Activated T-helper 2 cell treated with anti-CD3 and anti-CD28 coated beads, Interferon-gamma antibody, Interleukin-2, Interleukin-4, amounts not matched to agents 10 μg/mL and 5 μg/mL and 100 μg/mL, durations not matched to agents 14 hours and 24 hours and 36 hours (primary cell): ENCODE results near the gene ZFAND3. TPM values are rescaled to one million over a fixed set of nuclear protein-coding genes. Genes with fewer than 3 reads are reported as not detected.
"Not testable (repeated sequence)": the region's sequence is repeated elsewhere in the genome, so short reads cannot be mapped to it uniquely, and the experiment has no call there.

ENCODE experiments used
- DNase-seq: peaks from one replicate; pipeline ENCODE4 v3.0.0; 2021; ENCODE audit warnings: low spot score
- H3K27ac Mint-ChIP-seq: one replicate; pipeline ENCODE4 v1.8.0; 2021; ENCODE audit warnings: mixed read lengths
- H3K27me3 Mint-ChIP-seq: one replicate; pipeline ENCODE4 v1.8.0; 2021; ENCODE audit warnings: low read depth, mixed read lengths
- H3K36me3 Mint-ChIP-seq: one replicate; pipeline ENCODE4 v1.8.0; 2021; ENCODE audit warnings: low read depth, mixed read lengths
- H3K4me1 Mint-ChIP-seq: one replicate; pipeline ENCODE4 v1.8.0; 2021; ENCODE audit warnings: low read depth, mixed read lengths
- H3K4me3 Mint-ChIP-seq: one replicate; pipeline ENCODE4 v1.8.0; 2021; ENCODE audit warnings: low read depth, mild to moderate bottlenecking, moderate library complexity, mixed read lengths
- H3K9me3 Mint-ChIP-seq: one replicate; pipeline ENCODE4 v1.8.0; 2021; ENCODE audit warnings: mixed read lengths
- intact Hi-C: fragments of 100-400 bp; cut with micrococcal nuclease; formaldehyde crosslinking; loops from one replicate; pipeline ENCODE4 v1.15.1; 2023
- total RNA-seq: library from RNA; stranded (reverse); gene quantifications from 2 replicates; pipeline ENCODE4 v1.2.3, GENCODE V29; 2022

Gene ZFAND3
- total RNA-seq, 1 donor from 2014 or later, result 30.8 TPM

GRCh38 chr6:37866590-37867507 is 47.3 kb downstream of the ZFAND3 start:
- no peaks in the 10 kb centered on the region for H3K27me3 Mint-ChIP-seq
- no peak for DNase-seq
- intact Hi-C loops, result loop anchor here (1.0 to 2.0 kb wide), 4 partner anchors 9 to 120 kb away; partner anchors contain the start of gene ZFAND3
- H3K4me3 Mint-ChIP-seq, result no peak overlapping the region
- peaks cover 12% of the 10 kb centered on the region for H3K9me3 Mint-ChIP-seq
- H3K36me3 Mint-ChIP-seq, result peaks cover 20% of the 10 kb centered on the region
- peak overlapping the region; percentile 26 for H3K27ac Mint-ChIP-seq
- H3K4me1 Mint-ChIP-seq, result peaks cover 39% of the 10 kb centered on the region

GRCh38 chr6:37867756-37868446 is 48.4 kb downstream of the ZFAND3 start:
- H3K4me3 Mint-ChIP-seq, result no peak overlapping the region
- peaks cover 28% of the 10 kb centered on the region for H3K36me3 Mint-ChIP-seq
- peaks cover 20% of the 10 kb centered on the region for H3K9me3 Mint-ChIP-seq
- H3K27me3 Mint-ChIP-seq, result no peaks in the 10 kb centered on the region
- intact Hi-C loops, result loop anchor here (2.0 kb wide), 3 partner anchors 49 to 119 kb away; partner anchors contain the start of gene ZFAND3
- peak overlapping the region; percentile 74 for H3K27ac Mint-ChIP-seq
- peaks cover 45% of the 10 kb centered on the region for H3K4me1 Mint-ChIP-seq
- no peak for DNase-seq

- no peak overlapping the region for H3K4me3 Mint-ChIP-seq
- H3K9me3 Mint-ChIP-seq, result peaks cover 20% of the 10 kb centered on the region
- H3K4me1 Mint-ChIP-seq, result peaks cover 44% of the 10 kb centered on the region
- no peak for DNase-seq
- intact Hi-C loops, result no loop called here
- H3K27ac Mint-ChIP-seq, result peak overlapping the region; percentile 74
- peaks cover 31% of the 10 kb centered on the region for H3K36me3 Mint-ChIP-seq
- no peaks in the 10 kb centered on the region for H3K27me3 Mint-ChIP-seq
Measured at GRCh38 chr6:37868447-37868825, 48.9 kb downstream of the ZFAND3 start.

- intact Hi-C loops, result no loop called here
- Mint-ChIP-seq H3K9me3 (peaks cover 20% of the 10 kb centered on the region), H3K27ac (no peak overlapping the region), H3K36me3 (peaks cover 34% of the 10 kb centered on the region), H3K4me3 (no peak overlapping the region), H3K4me1 (peaks cover 31% of the 10 kb centered on the region), H3K27me3 (no peaks in the 10 kb centered on the region)
- DNase-seq, result no peak
Measured at GRCh38 chr6:37871616-37872372, 52.3 kb downstream of the ZFAND3 start.

GRCh38 chr6:37872373-37872745 is 52.8 kb downstream of the ZFAND3 start:
- intact Hi-C loops, result no loop called here
- Mint-ChIP-seq H3K36me3 (peaks cover 34% of the 10 kb centered on the region), H3K9me3 (peaks cover 20% of the 10 kb centered on the region), H3K27me3 (no peaks in the 10 kb centered on the region), H3K27ac (no peak overlapping the region), H3K4me3 (no peak overlapping the region), H3K4me1 (peaks cover 29% of the 10 kb centered on the region)
- DNase-seq, result no peak

- Mint-ChIP-seq H3K9me3 (peaks cover 20% of the 10 kb centered on the region), H3K27ac (no peak overlapping the region), H3K4me1 (peaks cover 19% of the 10 kb centered on the region), H3K4me3 (no peak overlapping the region), H3K27me3 (no peaks in the 10 kb centered on the region), H3K36me3 (peaks cover 32% of the 10 kb centered on the region)
- intact Hi-C loops, result no loop called here
- DNase-seq, result no peak
Measured at GRCh38 chr6:37874726-37875125, 55.2 kb downstream of the ZFAND3 start.

- Mint-ChIP-seq H3K4me1 (peaks cover 21% of the 10 kb centered on the region), H3K27ac (no peak overlapping the region), H3K9me3 (peaks cover 19% of the 10 kb centered on the region), H3K27me3 (no peaks in the 10 kb centered on the region), H3K4me3 (no peak overlapping the region), H3K36me3 (peaks cover 29% of the 10 kb centered on the region)
- intact Hi-C loops, result no loop called here
- DNase-seq, result no peak
Measured at GRCh38 chr6:37875561-37876309, 56.2 kb downstream of the ZFAND3 start.

DNA sequence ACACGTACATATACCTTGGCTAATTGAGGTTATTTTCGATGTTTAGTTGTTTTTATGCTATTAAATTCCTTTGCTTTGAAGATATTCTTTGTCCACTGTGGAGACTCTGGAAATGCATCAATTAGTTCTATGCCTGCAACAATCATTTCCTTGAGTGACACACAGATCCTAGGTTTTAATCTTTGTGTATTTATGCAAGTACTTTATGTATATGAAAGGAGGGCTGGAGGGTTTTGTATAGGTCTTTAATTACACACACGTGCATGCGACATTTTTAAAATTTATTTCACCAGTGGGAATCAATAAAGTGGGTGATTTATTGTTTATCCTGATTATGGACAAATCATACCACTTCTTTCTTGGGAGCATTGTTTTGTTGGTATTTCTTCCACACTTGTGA is 57.3 kb downstream of the ZFAND3 start:
- Mint-ChIP-seq H3K27me3 (no peaks in the 10 kb centered on the region), H3K36me3 (peaks cover 18% of the 10 kb centered on the region), H3K4me3 (no peak overlapping the region), H3K4me1 (peaks cover 19% of the 10 kb centered on the region), H3K27ac (no peak overlapping the region), H3K9me3 (peaks cover 8% of the 10 kb centered on the region)
- no peak for DNase-seq
- intact Hi-C loops, result no loop called here

DNA sequence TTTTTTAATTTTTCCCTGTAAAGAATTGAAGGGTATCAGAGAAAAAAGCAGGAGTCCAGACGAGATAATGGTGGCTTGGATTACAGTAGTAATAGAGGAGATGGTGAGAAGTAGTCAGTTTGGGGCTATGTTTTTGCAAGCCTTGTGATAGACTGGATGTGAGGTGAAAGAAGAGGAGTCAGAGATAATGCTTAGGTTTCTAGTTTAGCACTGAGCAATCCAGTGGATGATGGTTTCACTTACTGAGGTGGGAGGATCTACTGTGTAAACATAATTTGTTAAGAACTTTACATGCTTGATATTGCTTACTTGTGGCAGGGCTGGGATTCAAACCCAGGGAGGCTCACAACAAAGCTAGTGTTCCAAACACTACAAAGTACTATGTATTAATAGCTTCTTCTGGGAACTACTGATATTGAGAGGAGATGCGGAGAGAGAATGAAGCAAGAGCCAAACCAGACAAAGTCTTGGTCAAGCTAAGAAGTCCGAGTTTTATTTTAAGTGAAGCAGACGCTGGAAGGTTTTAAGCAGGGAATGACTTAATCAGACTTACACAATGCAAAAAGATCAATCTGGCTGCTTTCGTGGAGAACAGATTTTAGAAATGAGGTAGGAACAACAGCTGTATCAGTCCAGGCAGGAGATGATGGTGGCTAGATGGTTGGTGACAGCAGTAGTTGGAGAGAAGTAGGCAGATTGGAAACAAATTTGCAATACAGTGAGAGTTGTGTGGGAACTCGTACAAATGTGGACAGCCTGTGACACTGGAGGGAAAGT is 58.0 kb downstream of the ZFAND3 start:
- peaks cover 12% of the 10 kb centered on the region for H3K4me1 Mint-ChIP-seq

GRCh38 chr6:37878150-37878710 is 58.7 kb downstream of the ZFAND3 start:
- intact Hi-C loops, result no loop called here
- no peak overlapping the region for H3K4me3 Mint-ChIP-seq

More for the DNA sequence above, 58.0 kb downstream of the ZFAND3 start:
- Mint-ChIP-seq H3K4me3 (no peak overlapping the region), H3K36me3 (peaks cover 11% of the 10 kb centered on the region), H3K9me3 (peaks cover 1% of the 10 kb centered on the region), H3K27me3 (no peaks in the 10 kb centered on the region), H3K27ac (no peak overlapping the region)
- intact Hi-C loops, result no loop called here
- DNase-seq, result no peak

DNA sequence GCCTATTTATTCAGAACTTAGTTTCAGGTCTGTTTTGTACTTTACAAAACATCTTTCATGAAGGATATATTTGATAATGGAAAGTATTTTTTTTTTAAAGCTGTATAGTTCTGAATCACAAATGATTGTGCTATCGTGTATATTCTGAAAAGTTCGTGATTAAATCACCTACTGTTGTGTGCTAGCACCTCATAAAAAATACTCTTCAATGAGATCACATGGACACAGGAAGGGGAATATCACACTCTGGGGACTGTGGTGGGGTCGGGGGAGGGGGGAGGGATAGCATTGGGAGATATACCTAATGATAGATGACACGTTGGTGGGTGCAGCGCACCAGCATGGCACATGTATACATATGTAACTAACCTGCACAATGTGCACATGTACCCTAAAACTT is 61.1 kb downstream of the ZFAND3 start:
- DNase-seq, H3K27ac Mint-ChIP-seq, intact Hi-C loops, H3K36me3 Mint-ChIP-seq, H3K27me3 Mint-ChIP-seq, H3K9me3 Mint-ChIP-seq, H3K4me3 Mint-ChIP-seq: not testable (repeated sequence)
- H3K4me1 Mint-ChIP-seq, result peaks cover 12% of the 10 kb centered on the region

More at GRCh38 chr6:37878150-37878710, 58.7 kb downstream of the ZFAND3 start:
- H3K36me3 Mint-ChIP-seq, result peaks cover 10% of the 10 kb centered on the region
- H3K9me3 Mint-ChIP-seq, result no peaks in the 10 kb centered on the region
- H3K4me1 Mint-ChIP-seq, result peaks cover 12% of the 10 kb centered on the region
- DNase-seq, result no peak
- no peaks in the 10 kb centered on the region for H3K27me3 Mint-ChIP-seq
- no peak overlapping the region for H3K27ac Mint-ChIP-seq
